ENCODE measurements around the gene HRAS.

DNA sequence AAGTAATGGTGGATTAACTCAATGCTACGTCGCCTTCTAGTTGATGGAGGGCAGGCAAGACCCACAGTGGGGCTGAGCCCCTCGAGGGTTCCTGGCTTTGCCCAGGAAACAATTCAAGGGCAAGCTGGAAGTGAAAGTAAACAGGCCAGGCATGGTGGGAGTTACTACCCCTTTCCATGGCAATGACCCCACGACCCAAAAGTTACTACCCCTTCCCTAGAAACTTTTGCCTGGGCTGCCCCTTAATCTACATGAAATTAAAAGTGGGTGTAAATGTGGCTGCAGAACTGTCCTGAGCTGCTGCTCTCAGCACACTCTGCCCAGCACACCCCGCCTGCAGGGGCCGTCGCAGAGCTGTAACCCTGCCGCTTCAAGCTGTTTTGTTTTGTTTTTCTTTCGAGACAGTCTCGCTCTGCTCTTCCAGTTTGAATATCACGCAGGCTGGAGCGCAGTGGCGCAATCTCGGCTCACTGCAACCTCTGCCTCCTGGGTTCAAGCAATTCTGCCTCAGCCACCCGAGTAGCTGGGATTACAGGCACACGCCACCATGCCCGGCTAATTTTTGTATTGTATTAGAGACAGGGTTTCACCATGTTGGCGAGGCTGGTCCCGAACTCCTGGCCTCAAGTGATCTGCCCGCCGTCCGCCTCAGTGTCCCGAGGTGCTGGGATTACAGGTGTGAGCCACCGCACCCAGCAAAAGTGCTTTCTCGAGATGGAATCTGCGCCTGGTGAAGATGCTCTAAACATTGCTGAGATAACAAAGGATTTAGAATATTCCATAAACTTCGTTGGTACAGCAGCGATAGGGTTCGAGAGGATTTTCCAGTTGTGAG lies 22.4 kb downstream of the HRAS start:
- TF ChIP-seq, protein P1, sequence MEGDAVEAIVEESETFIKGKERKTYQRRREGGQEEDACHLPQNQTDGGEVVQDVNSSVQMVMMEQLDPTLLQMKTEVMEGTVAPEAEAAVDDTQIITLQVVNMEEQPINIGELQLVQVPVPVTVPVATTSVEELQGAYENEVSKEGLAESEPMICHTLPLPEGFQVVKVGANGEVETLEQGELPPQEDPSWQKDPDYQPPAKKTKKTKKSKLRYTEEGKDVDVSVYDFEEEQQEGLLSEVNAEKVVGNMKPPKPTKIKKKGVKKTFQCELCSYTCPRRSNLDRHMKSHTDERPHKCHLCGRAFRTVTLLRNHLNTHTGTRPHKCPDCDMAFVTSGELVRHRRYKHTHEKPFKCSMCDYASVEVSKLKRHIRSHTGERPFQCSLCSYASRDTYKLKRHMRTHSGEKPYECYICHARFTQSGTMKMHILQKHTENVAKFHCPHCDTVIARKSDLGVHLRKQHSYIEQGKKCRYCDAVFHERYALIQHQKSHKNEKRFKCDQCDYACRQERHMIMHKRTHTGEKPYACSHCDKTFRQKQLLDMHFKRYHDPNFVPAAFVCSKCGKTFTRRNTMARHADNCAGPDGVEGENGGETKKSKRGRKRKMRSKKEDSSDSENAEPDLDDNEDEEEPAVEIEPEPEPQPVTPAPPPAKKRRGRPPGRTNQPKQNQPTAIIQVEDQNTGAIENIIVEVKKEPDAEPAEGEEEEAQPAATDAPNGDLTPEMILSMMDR (IDR thresholded peaks at IDR 0.05) = no peak
- TF ChIP-seq EP300 (IDR thresholded peaks at IDR 0.05) = no peak

All from stomach (tissue), 4 donors.